Transverse colon (tissue), 4 donors: Measurements from ENCODE around the gene MSMB.

Experiments used
- EP300 ChIP-seq: sonication (generic); formaldehyde crosslinking; IDR thresholded peaks from one replicate; pipeline ENCODE4 v1.6.1; 2017; ENCODE audit warnings: antibody characterized with exemption, low read depth
- POLR2A ChIP-seq: fragments of 450-650 bp; IDR thresholded peaks from one replicate; pipeline ENCODE4 v1.6.1; 2016; ENCODE audit warnings: antibody characterized with exemption, mild to moderate bottlenecking, moderate library complexity
- POLR2AphosphoS5 ChIP-seq, 3 donors: sonication (generic); formaldehyde crosslinking; IDR thresholded peaks; one replicate each; pipeline ENCODE4 v1.6.1; 2016; ENCODE audit warnings: antibody characterized with exemption in 3 of 3
- TF ChIP-seq, protein P1 (sequence below), 5 experiments: fragments of 200-600 bp in 3 of 5; fragments of 450-650 bp in 2 of 5; sonication (generic) in 3 of 5; IDR thresholded peaks; 1 replicate in 2 of 5; 2 replicates in 3 of 5; pipeline ENCODE4 v1.5.1; 2016 to 2017; ENCODE audit warnings: antibody characterized with exemption in 5 of 5, inconsistent platforms in 3 of 5, mild to moderate bottlenecking in 2 of 5, moderate library complexity in 1 of 5

DNA sequence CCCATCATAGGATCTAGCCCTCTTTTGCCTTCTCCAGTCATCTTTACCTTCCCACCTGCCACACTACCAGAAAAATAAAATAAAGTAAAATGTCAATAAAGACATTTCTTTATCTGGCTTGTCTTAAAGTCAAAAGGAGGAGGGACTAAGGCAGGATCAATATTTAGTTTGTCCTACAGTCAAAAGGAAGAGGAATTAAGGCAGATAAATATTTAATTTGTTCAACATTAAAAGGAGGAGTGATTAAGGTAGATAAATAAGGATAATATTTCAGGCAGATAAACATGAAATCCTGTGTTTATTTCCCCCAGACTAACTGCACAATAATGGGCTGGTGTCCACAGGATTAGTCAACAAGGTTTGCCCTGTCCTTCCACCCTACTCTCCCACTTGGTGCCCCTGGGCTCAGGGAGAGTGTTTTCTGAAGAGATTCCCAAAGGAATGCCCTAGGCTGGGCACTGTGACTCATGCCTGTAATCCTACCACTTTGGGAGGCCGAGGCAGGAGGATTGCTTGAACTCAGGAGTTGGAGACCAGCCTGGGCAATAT, 18.3 kb upstream of the MSMB start:
- TF ChIP-seq, protein P1, sequence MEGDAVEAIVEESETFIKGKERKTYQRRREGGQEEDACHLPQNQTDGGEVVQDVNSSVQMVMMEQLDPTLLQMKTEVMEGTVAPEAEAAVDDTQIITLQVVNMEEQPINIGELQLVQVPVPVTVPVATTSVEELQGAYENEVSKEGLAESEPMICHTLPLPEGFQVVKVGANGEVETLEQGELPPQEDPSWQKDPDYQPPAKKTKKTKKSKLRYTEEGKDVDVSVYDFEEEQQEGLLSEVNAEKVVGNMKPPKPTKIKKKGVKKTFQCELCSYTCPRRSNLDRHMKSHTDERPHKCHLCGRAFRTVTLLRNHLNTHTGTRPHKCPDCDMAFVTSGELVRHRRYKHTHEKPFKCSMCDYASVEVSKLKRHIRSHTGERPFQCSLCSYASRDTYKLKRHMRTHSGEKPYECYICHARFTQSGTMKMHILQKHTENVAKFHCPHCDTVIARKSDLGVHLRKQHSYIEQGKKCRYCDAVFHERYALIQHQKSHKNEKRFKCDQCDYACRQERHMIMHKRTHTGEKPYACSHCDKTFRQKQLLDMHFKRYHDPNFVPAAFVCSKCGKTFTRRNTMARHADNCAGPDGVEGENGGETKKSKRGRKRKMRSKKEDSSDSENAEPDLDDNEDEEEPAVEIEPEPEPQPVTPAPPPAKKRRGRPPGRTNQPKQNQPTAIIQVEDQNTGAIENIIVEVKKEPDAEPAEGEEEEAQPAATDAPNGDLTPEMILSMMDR (IDR thresholded peaks at IDR 0.05): no peak
- TF ChIP-seq POLR2A (no peak), POLR2AphosphoS5 (IDR thresholded peaks at IDR 0.05) (no peak), EP300 (no peak)
